ENCODE measurements around the gene IFT88.

Gene IFT88

GRCh38 chr13:20704459-20705069, 137.6 kb downstream of the IFT88 start:
- no peak overlapping the region for H3K9ac ChIP-seq (ENCODE audit: insufficient read length, low read depth)
- H3K4me3 ChIP-seq (ENCODE audit: insufficient read length, low read depth), result no peak overlapping the region
- no peak for TF ChIP-seq YY1 (IDR thresholded peaks at IDR 0.05; ENCODE audit: insufficient read depth, insufficient read length)
- TF ChIP-seq ZNF274 (IDR thresholded peaks at IDR 0.05; ENCODE audit: low read depth, low read length), result no peak
- TF ChIP-seq SUZ12 (IDR thresholded peaks at IDR 0.05; ENCODE audit: extremely low read depth, insufficient read depth, insufficient read length), result no peak
- H3K9me3 ChIP-seq (ENCODE audit: insufficient read depth, low read length), result no peaks in the 10 kb centered on the region
- no peaks in the 10 kb centered on the region for H3K36me3 ChIP-seq (ENCODE audit: insufficient read depth, insufficient read length, low read length)
- no peak for DNase-seq (ENCODE audit: low read depth, low spot score)
- no peaks in the 10 kb centered on the region for H3K4me1 ChIP-seq (ENCODE audit: insufficient read depth, insufficient read length)
- H3K27me3 ChIP-seq (ENCODE audit: insufficient read depth, insufficient read length), result peaks cover 15% of the 10 kb centered on the region

- TF ChIP-seq ZNF274 (IDR thresholded peaks at IDR 0.05; ENCODE audit: low read depth, low read length) (no peak), SUZ12 (IDR thresholded peaks at IDR 0.05; ENCODE audit: extremely low read depth, insufficient read depth, insufficient read length) (no peak), YY1 (IDR thresholded peaks at IDR 0.05; ENCODE audit: insufficient read depth, insufficient read length) (no peak)
- no peaks in the 10 kb centered on the region for H3K9me3 ChIP-seq (ENCODE audit: insufficient read depth, low read length)
Measured at GRCh38 chr13:20706661-20707060, 139.7 kb downstream of the IFT88 start.

GRCh38 chr13:20708216-20708615, 141.3 kb downstream of the IFT88 start:
- Histone ChIP-seq H3K9ac (ENCODE audit: insufficient read length, low read depth) (no peak overlapping the region), H3K27me3 (ENCODE audit: insufficient read depth, insufficient read length) (no peaks in the 10 kb centered on the region)
- TF ChIP-seq SUZ12 (IDR thresholded peaks at IDR 0.05; ENCODE audit: extremely low read depth, insufficient read depth, insufficient read length) (no peak), ZNF274 (IDR thresholded peaks at IDR 0.05; ENCODE audit: low read depth, low read length) (no peak), YY1 (IDR thresholded peaks at IDR 0.05; ENCODE audit: insufficient read depth, insufficient read length) (no peak)

More at GRCh38 chr13:20706661-20707060, 139.7 kb downstream of the IFT88 start:
- Histone ChIP-seq H3K27me3 (ENCODE audit: insufficient read depth, insufficient read length) (peaks cover 15% of the 10 kb centered on the region), H3K36me3 (ENCODE audit: insufficient read depth, insufficient read length, low read length) (no peaks in the 10 kb centered on the region), H3K9ac (ENCODE audit: insufficient read length, low read depth) (no peak overlapping the region), H3K4me3 (ENCODE audit: insufficient read length, low read depth) (no peak overlapping the region), H3K4me1 (ENCODE audit: insufficient read depth, insufficient read length) (no peaks in the 10 kb centered on the region)
- DNase-seq (ENCODE audit: low read depth, low spot score), result no peak

GRCh38 chr13:20709369-20709768, 142.4 kb downstream of the IFT88 start:
- H3K4me3 ChIP-seq (ENCODE audit: insufficient read length, low read depth), result no peak overlapping the region
- H3K9me3 ChIP-seq (ENCODE audit: insufficient read depth, low read length), result no peaks in the 10 kb centered on the region
- no peak overlapping the region for H3K9ac ChIP-seq (ENCODE audit: insufficient read length, low read depth)
- H3K27me3 ChIP-seq (ENCODE audit: insufficient read depth, insufficient read length), result no peaks in the 10 kb centered on the region
- DNase-seq (ENCODE audit: low read depth, low spot score), result no peak
- H3K36me3 ChIP-seq (ENCODE audit: insufficient read depth, insufficient read length, low read length), result no peaks in the 10 kb centered on the region
- H3K4me1 ChIP-seq (ENCODE audit: insufficient read depth, insufficient read length), result no peaks in the 10 kb centered on the region
- TF ChIP-seq SUZ12 (IDR thresholded peaks at IDR 0.05; ENCODE audit: extremely low read depth, insufficient read depth, insufficient read length), result no peak
- TF ChIP-seq ZNF274 (IDR thresholded peaks at IDR 0.05; ENCODE audit: low read depth, low read length), result no peak
- no peak for TF ChIP-seq YY1 (IDR thresholded peaks at IDR 0.05; ENCODE audit: insufficient read depth, insufficient read length)

More at GRCh38 chr13:20708216-20708615, 141.3 kb downstream of the IFT88 start:
- no peaks in the 10 kb centered on the region for H3K36me3 ChIP-seq (ENCODE audit: insufficient read depth, insufficient read length, low read length)
- no peak for DNase-seq (ENCODE audit: low read depth, low spot score)
- no peaks in the 10 kb centered on the region for H3K9me3 ChIP-seq (ENCODE audit: insufficient read depth, low read length)
- no peaks in the 10 kb centered on the region for H3K4me1 ChIP-seq (ENCODE audit: insufficient read depth, insufficient read length)
- H3K4me3 ChIP-seq (ENCODE audit: insufficient read length, low read depth), result no peak overlapping the region

- H3K4me1 ChIP-seq (ENCODE audit: insufficient read depth, insufficient read length), result no peaks in the 10 kb centered on the region
- H3K36me3 ChIP-seq (ENCODE audit: insufficient read depth, insufficient read length, low read length), result no peaks in the 10 kb centered on the region
- H3K27me3 ChIP-seq (ENCODE audit: insufficient read depth, insufficient read length), result no peaks in the 10 kb centered on the region
- no peak overlapping the region for H3K9ac ChIP-seq (ENCODE audit: insufficient read length, low read depth)
- no peaks in the 10 kb centered on the region for H3K9me3 ChIP-seq (ENCODE audit: insufficient read depth, low read length)
- no peak for DNase-seq (ENCODE audit: low read depth, low spot score)
- no peak overlapping the region for H3K4me3 ChIP-seq (ENCODE audit: insufficient read length, low read depth)
- TF ChIP-seq ZNF274 (IDR thresholded peaks at IDR 0.05; ENCODE audit: low read depth, low read length) (no peak), YY1 (IDR thresholded peaks at IDR 0.05; ENCODE audit: insufficient read depth, insufficient read length) (no peak), SUZ12 (IDR thresholded peaks at IDR 0.05; ENCODE audit: extremely low read depth, insufficient read depth, insufficient read length) (no peak)
Measured at GRCh38 chr13:20709782-20710181, 142.8 kb downstream of the IFT88 start.

GRCh38 chr13:20711301-20712044, 144.5 kb downstream of the IFT88 start:
- Histone ChIP-seq H3K36me3 (ENCODE audit: insufficient read depth, insufficient read length, low read length) (no peaks in the 10 kb centered on the region), H3K9ac (ENCODE audit: insufficient read length, low read depth) (no peak overlapping the region), H3K27me3 (ENCODE audit: insufficient read depth, insufficient read length) (no peaks in the 10 kb centered on the region), H3K9me3 (ENCODE audit: insufficient read depth, low read length) (no peaks in the 10 kb centered on the region), H3K4me3 (ENCODE audit: insufficient read length, low read depth) (no peak overlapping the region), H3K4me1 (ENCODE audit: insufficient read depth, insufficient read length) (no peaks in the 10 kb centered on the region)
- TF ChIP-seq SUZ12 (IDR thresholded peaks at IDR 0.05; ENCODE audit: extremely low read depth, insufficient read depth, insufficient read length) (no peak), ZNF274 (IDR thresholded peaks at IDR 0.05; ENCODE audit: low read depth, low read length) (no peak), YY1 (IDR thresholded peaks at IDR 0.05; ENCODE audit: insufficient read depth, insufficient read length) (no peak)
- DNase-seq (ENCODE audit: low read depth, low spot score), result no peak

GRCh38 chr13:20713014-20713376, 146.0 kb downstream of the IFT88 start:
- peaks cover 4% of the 10 kb centered on the region for H3K27me3 ChIP-seq (ENCODE audit: insufficient read depth, insufficient read length)
- DNase-seq (ENCODE audit: low read depth, low spot score), result no peak
- H3K4me1 ChIP-seq (ENCODE audit: insufficient read depth, insufficient read length), result peaks cover 4% of the 10 kb centered on the region
- TF ChIP-seq ZNF274 (IDR thresholded peaks at IDR 0.05; ENCODE audit: low read depth, low read length) (no peak), YY1 (IDR thresholded peaks at IDR 0.05; ENCODE audit: insufficient read depth, insufficient read length) (no peak), SUZ12 (IDR thresholded peaks at IDR 0.05; ENCODE audit: extremely low read depth, insufficient read depth, insufficient read length) (no peak)
- H3K9me3 ChIP-seq (ENCODE audit: insufficient read depth, low read length), result no peaks in the 10 kb centered on the region
- no peak overlapping the region for H3K9ac ChIP-seq (ENCODE audit: insufficient read length, low read depth)
- H3K36me3 ChIP-seq (ENCODE audit: insufficient read depth, insufficient read length, low read length), result no peaks in the 10 kb centered on the region
- no peak overlapping the region for H3K4me3 ChIP-seq (ENCODE audit: insufficient read length, low read depth)
